Limb (tissue), 2 donors: ENCODE results near the gene ZNF24.

Experiments used
- DNase-seq, 2 donors: peaks; one replicate each; pipeline ENCODE4 v3.0.0-alpha.2; 2016; ENCODE audit errors: extremely low spot score in 2 of 2

ZNF24 gene

GRCh38 chr18:35296060-35296459 is 48.2 kb downstream of the ZNF24 start:
- DNase-seq: no peak

- no peak for DNase-seq
Observed at GRCh38 chr18:35291166-35291565, 53.1 kb downstream of the ZNF24 start.

- peak; percentile 96 to 100 for DNase-seq
Observed at GRCh38 chr18:35290094-35290735, 54.0 kb downstream of the ZNF24 start, which contains the start of gene ZSCAN30. Gene ZSCAN30, minus strand, starts transcription at chr18:35290229. Its CDS starts 25,877 bp downstream, at chr18:35264352.

- no peak for DNase-seq
Observed at GRCh38 chr18:35289727-35290093, 54.5 kb downstream of the ZNF24 start.

DNA sequence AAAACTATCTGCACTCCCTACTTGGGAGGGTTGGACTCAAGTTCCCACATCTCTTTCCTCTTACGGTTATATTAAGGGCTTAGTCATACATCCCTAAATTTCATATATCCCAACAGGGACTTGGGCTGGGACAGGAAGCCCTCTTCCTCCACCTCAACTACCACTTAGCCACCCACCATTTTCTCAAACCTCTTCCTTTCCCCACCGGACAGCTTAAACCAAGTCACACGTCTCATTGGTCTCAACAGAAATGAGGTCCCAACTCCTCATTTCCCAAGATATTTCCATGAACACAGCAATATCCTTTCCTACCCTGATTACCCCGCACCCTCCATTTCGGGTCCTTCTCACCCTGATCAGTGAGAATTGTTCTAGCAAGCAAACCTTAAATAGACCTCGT is 54.9 kb downstream of the ZNF24 start:
- DNase-seq: no peak

DNA sequence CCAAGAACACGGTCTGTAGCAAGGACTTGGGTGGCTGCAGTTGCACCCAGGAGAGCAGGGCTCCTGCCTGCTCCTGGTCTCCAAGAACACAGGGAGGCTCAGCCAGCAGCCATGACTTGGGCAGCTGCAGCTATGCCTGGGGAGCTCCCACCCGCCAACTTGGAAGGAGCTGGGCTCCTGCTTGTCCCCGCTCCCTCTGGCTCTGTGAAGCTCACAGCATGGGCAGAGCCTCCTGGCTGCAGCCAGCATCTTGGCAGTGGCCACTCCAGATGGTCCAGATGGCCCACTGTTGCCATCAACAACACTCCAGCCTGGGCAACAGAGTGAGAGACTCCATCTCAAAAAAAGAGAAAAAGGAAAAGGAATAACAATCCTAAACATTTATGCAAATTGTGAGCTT is 59.4 kb downstream of the ZNF24 start:
- no peak for DNase-seq

DNA sequence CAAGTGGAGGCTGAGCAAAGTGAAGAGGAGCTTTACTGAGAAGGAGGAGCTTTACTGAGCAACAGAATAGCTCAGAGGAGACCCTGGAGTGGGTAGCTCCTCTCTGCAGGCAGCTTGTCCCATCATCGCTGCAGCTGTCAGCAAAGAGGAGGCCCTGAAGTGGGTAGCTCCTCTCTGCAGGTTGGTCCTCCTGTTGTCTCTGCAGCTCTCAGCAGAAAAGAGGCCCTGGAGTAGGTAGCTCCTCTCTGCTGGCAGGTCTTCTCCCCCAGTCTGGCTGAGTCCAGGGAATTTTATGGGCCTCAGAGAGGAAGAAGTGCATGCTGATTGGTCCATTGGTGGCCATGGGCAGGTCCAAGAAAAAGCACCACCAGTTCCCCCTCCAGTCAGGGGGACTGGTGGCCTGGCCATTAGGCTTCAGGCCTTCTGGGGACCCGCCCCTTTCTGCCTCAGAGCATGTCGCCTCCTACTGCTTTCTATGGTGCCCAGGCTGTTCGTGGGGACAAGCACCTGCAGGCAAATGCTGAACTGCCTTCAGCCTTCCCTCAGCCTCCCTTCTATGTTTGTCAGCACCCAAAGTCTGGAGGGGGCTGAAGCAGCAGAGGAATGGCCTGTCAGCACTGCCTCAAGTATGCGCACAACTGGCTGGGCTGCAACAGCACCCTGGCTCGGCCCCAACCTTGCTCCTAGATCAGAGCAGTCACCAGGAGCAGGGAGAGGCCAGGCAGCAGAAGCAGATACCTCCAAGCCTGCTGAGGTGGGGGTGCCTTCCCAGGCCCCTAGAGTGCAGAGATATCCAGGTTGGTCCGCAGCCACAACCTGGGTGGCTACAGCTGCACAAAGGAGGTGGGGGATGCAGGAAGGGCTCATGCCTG is 60.1 kb downstream of the ZNF24 start:
- no peak for DNase-seq

DNA sequence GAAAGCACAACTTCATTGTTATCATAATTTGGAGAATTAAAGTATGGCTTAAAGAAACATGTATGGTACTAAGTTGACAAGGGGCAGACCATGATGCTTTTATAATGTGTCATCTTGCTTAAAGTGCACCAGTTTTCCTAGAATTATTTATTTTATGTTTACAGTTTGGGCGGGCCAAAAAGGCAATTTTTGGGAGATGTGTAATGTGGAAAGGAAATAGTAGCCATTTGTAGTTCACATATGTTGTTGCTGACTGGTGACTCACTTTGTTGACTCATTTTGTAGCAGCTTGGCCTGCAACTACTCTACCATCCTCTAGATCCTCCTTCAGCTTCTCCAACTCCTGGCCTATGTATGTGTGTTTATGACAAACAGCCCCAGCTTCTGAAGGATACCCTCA is 61.9 kb downstream of the ZNF24 start:
- DNase-seq: no peak
